Measurements from ENCODE around the gene SLC25A23. TPM values are rescaled to one million over a fixed set of nuclear protein-coding genes. Genes with fewer than 3 reads are reported as not detected.

Gene SLC25A23
- total RNA-seq, 1 experiment from 2014 or later, result 42.9 TPM

GRCh38 chr19:6482343-6482686 is 22.7 kb upstream of the SLC25A23 start:
- no peak overlapping the region for H3K4me2 ChIP-seq (ENCODE audit: insufficient read depth, insufficient read length, low read length)
- no CpG with 5 or more reads among the region's 8 CpGs for WGBS (ENCODE audit: extremely low coverage, insufficient read length, low lambda C conversion rate)

More at GRCh38 chr19:6482343-6482686, 22.7 kb upstream of the SLC25A23 start:
- Histone ChIP-seq H3K23me2 (ENCODE audit: insufficient read length, low read depth, low read length, poor library complexity, severe bottlenecking) (no peaks in the 10 kb centered on the region), H4K8ac (replicated peaks; ENCODE audit: insufficient read length, low read depth, low read length) (no peak overlapping the region), H3K9me3 (ENCODE audit: control insufficient read depth, low read depth, low read length) (no peaks in the 10 kb centered on the region), H3K27ac (ENCODE audit: insufficient read length, low read depth, low read length) (no peak overlapping the region), H3K4ac (ENCODE audit: low read depth, low read length) (no peak overlapping the region), H2AK5ac (ENCODE audit: insufficient read length, low read length) (no peak overlapping the region), H3K9ac (ENCODE audit: extremely low read depth, insufficient read length, low read length) (no peak overlapping the region), H4K20me1 (ENCODE audit: control insufficient read depth, insufficient read depth, insufficient read length) (no peaks in the 10 kb centered on the region), H3K18ac (ENCODE audit: insufficient read length, low read depth, low read length) (no peak overlapping the region), H3K14ac (ENCODE audit: insufficient read depth, low read length) (no peak overlapping the region), H3K23ac (ENCODE audit: insufficient read length, low read depth, low read length) (no peak overlapping the region), H3K56ac (ENCODE audit: insufficient read length, low read depth, low read length) (no peak overlapping the region), H3K27me3 (ENCODE audit: insufficient read depth, low read length) (no peaks in the 10 kb centered on the region), H3K4me1 (ENCODE audit: insufficient read depth, low read length) (no peaks in the 10 kb centered on the region), H2AFZ (ENCODE audit: low read length) (no peak overlapping the region), H4K91ac (ENCODE audit: insufficient read length, low read depth, low read length) (no peak overlapping the region), H3K79me1 (ENCODE audit: insufficient read depth, low read depth, low read length, poor library complexity, severe bottlenecking) (no peaks in the 10 kb centered on the region), H4K5ac (ENCODE audit: insufficient read length, low read depth, low read length) (no peak overlapping the region), H3K79me2 (ENCODE audit: insufficient read depth, low read length) (no peaks in the 10 kb centered on the region), H3T11ph (ENCODE audit: low read length) (no peak overlapping the region), H2BK12ac (ENCODE audit: insufficient read length, low read depth, low read length) (no peak overlapping the region), H2BK20ac (ENCODE audit: low read depth, low read length, poor library complexity, severe bottlenecking) (no peak overlapping the region), H2BK120ac (ENCODE audit: low read depth, low read length, poor library complexity, severe bottlenecking) (no peak overlapping the region), H2BK15ac (ENCODE audit: low read depth, low read length) (no peak overlapping the region), H2BK5ac (ENCODE audit: insufficient read length, low read length) (no peak overlapping the region)
- peaks cover 6% of the 10 kb centered on the region for H3K27me3 Mint-ChIP-seq (ENCODE audit: low read depth)
- TF ChIP-seq, protein P1, sequence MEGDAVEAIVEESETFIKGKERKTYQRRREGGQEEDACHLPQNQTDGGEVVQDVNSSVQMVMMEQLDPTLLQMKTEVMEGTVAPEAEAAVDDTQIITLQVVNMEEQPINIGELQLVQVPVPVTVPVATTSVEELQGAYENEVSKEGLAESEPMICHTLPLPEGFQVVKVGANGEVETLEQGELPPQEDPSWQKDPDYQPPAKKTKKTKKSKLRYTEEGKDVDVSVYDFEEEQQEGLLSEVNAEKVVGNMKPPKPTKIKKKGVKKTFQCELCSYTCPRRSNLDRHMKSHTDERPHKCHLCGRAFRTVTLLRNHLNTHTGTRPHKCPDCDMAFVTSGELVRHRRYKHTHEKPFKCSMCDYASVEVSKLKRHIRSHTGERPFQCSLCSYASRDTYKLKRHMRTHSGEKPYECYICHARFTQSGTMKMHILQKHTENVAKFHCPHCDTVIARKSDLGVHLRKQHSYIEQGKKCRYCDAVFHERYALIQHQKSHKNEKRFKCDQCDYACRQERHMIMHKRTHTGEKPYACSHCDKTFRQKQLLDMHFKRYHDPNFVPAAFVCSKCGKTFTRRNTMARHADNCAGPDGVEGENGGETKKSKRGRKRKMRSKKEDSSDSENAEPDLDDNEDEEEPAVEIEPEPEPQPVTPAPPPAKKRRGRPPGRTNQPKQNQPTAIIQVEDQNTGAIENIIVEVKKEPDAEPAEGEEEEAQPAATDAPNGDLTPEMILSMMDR (conservative IDR thresholded peaks at IDR 0.05), result no peak
- H3K4me1 Mint-ChIP-seq, result peaks cover 9 to 15% of the 10 kb centered on the region in 2 experiments
- no peaks in the 10 kb centered on the region for H3K9me3 Mint-ChIP-seq
- H3K27ac Mint-ChIP-seq, result no peak overlapping the region
- H3K36me3 Mint-ChIP-seq (ENCODE audit: insufficient read depth in 1 of 3, low read depth in 3 of 3), result no peaks in the 10 kb centered on the region
- DNase-seq, result no peak
- no peak overlapping the region for H3K4me3 Mint-ChIP-seq

All from H9 (cell line).